ACHN (cell line): ENCODE measurements around the gene ABR.
"Not testable (repeated sequence)": the region's sequence is repeated elsewhere in the genome, so short reads cannot be mapped to it uniquely, and the experiment has no call there.

Source experiments
- DNase-seq: peaks from one replicate; pipeline ENCODE4 v3.0.0-alpha.2; 2015
- in situ Hi-C: cut with HindIII; loops from 2 replicates; pipeline ENCODE4 v1.10.0; 2017; ENCODE audit warnings: low sequenced_read_pairs, low pct_ligation_motif_present, low pct_unique_long_range_greater_than_20kb

ABR gene

DNA sequence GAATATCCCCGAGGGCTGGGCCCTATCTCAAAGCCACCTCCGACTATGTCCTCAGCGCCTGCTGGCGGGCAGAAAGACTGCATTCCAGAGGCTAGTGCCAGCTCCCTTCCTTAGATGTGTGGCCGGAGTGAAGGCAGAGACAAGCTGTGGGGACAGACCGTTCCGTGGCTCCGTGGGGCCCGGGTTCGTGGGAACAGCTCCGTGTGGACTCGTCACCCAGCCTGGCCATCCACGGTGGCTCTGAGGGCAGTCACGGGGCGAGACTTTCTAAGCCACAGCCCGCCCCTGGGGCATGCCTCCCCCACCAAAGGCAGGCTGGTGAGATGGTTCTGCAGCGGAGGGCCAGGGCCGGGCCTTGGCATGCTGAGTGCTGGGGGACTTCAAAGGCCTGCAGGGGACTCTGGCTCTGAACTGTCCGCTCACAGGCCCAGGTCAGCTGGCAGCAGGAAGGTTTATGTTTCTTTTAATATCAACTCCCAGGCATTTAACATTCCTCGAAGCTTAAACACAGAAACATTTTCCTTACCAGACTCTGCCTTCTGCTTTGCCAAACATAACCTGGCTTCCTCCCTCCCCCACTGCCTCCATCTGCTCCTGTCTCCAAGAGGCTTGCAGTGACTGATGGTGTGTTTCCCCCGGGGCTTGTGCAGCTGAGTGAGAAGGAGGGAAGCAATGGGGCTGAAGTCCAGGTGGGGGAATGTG is 132.5 kb downstream of the ABR start:
- DNase-seq = no peak

DNA sequence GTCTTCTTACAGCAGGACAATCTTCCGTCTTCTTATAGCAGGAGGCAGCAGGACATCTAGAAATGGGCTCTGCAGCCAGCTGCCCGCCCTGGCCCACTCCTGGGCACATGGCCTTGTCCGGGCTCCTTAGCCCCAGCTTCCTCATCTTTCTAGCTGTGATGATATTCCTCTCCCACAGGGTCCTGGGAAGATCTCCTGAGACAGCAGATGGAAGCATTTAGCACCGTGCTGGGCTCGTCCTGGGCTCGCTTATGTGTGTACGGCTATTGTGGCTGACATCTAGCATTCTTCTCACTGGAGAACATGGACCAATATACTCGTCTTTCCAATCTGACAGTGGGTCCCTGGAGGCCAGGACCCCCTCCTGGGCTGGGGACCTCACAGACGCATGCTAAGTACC is 134.3 kb downstream of the ABR start:
- in situ Hi-C loops = no loop called here
- no peak for DNase-seq

More for the DNA sequence above, 132.5 kb downstream of the ABR start:
- in situ Hi-C loops = no loop called here

DNA sequence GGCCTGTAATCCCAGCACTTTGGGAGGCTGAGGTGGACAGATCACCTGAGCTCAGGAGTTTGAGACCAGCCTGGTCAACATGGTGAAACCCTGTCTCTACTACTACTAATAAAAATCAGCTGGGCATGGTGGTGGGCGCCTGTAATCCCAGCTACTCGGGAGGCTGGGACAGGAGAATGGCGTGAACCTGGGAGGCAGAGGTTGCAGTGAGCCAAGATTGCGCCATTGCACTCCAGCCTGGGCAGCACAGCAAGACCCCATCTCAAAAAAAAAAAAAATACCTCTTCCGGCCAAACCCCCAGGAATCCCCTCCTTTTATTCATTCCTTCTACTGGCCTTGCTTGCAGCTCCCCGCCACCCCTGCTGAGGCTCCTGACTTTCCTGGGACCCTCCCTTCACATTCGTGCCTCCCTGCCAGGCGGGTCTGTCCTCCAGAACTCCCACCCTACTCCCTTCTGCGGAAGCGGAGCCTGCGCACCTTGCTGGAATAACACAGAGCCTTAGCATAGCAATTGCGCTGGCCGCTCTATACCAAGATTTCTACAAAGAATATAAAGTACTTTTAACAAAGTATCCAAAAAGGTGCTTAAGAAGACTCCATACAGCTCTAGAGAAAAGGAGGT is 135.3 kb downstream of the ABR start:
- in situ Hi-C loops, DNase-seq: not testable (repeated sequence)

DNA sequence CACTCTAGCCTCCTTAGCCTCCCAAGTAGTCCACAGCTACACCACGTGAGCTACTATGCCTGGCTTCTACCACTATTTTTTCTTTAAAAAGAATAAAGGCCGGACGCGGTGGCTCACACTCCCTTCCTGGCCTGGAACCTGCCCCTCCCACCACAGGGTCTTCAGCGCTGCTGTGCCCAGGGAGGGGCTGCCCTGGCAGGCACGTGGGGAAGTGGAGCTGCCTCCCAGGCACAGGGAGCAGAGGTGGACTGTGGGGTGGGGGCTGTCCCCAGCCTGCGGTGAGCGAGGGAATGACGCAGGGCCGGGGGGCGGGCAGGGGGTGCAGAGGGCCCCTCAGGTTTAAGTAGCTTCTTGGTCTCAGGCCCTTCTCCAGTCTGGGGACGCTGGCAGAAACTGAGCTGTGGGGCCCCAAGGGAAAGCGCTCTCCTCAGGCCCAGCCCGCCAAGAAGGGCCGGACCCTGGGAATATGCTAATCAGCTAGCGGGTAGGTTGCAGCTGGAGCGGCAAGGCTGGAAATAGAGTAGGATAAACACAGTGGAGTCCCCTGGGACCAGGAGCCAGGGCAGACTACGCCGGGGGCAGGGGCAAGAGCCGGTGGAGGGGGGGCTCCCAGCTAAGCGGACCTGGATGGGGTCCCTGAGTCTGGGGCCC is 136.1 kb downstream of the ABR start:
- no peak for DNase-seq
- in situ Hi-C loops = no loop called here

DNA sequence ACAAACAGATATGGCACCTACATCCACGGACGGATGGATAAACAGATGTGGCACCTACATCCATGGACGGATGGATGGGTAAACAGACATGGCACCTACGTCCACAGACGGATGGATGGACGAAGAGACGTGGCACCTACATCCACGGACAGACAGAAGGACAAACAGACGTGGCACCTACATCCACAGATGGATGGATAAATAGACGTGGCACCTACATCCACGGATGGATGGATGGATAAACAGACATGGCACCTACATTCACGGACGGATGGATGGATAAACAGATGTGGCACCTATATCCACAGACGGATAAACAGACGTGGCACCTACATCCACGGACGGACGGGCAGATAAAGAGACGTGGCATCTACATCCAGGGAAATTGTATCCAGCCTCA is 137.3 kb downstream of the ABR start:
- no peak for DNase-seq

DNA sequence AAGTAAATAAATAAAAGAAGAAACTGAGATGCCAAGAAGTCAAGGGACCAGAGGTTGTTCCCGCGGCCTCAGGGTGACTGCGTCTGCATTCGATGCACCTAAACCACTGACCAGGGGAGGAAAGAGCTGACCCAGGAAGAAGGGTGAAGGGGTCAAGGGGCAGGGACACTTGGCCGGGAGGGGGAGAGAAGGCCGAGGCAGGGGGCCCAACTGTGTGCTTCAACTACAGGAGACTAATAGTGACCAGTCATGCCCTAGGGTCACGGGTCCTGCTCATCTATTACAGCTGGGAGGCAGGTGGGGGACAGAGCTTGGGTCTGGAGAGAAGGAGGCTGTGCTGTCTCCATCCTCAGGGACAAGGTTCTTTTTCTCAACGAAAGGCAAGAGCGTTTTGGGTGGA is 138.0 kb downstream of the ABR start:
- DNase-seq = no peak
- in situ Hi-C loops = no loop called here

More for the DNA sequence above, 137.3 kb downstream of the ABR start:
- in situ Hi-C loops = no loop called here

DNA sequence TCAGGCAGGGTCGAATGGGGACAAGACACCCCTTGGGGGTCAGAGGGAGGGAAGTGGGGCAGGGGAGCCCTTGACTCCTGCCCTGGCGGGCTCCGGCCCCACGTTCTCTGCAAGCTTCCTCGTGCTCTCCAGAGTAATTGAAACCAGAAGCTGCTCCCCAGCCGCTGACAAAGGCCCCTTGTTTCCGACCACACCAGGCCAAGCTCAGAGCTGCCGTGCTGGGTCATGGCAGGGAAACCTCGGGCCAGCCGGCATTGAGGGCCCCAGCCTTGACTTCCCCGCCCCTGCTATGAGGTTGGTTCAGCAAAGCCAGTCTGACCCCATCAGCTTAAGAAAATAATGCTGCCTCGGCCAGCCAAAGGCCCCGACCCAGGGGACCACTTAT is 139.6 kb downstream of the ABR start:
- no peak for DNase-seq
- in situ Hi-C loops = no loop called here

DNA sequence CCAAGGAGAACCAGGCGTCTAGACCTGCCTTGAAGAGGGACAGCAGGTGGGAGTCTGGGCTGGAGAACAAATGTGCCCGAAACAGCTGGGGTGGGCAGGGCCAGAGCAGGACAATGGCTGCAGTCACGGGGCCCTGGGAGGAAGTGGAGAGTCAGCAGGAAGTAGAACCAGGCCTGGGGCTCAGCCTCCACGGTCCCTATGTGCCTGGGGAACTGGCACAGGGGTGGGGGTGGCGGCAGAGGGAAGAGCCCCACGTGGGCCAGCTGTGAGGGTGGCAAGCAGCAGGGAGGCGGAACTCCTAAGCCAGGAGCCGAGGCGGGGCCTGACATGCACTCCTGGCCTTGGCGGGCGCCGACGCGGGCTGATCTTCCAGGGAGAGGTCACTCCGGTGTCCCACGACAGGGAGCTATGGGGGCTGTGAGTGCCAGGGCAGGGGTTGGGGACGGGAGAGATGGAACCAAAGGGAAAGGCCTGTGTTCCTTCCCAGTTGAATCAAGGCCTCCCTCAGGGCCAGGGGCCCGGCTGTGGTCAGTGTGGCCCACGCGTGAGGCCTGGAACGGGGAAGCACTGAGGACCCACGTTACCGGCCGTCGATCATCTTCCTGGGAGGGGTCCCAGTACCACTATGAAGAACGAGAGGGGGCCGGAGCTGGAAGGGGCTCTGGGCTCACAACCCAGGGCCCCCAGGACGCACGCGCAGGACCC is 140.1 kb downstream of the ABR start:
- DNase-seq = no peak
- in situ Hi-C loops = no loop called here

DNA sequence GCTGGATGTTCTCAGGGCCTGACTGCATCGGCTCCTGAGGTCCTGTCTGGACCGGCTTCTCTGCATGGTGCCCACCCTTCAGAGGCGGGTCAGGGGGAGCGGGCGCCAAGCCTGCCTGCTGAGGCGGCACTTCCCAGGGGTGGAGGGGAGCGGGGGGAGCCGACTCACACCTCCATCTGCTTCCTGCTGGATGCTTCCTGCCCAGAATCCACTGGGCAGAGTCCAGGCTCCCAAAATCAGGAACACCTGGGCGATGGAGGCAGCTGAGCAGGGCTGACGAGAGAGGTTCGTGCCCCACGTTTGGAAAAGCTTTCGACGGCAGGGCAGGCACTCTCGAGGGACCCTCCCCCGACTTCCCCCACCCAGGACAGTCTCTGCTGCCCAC is 140.7 kb downstream of the ABR start:
- no peak for DNase-seq
- in situ Hi-C loops = no loop called here

DNA sequence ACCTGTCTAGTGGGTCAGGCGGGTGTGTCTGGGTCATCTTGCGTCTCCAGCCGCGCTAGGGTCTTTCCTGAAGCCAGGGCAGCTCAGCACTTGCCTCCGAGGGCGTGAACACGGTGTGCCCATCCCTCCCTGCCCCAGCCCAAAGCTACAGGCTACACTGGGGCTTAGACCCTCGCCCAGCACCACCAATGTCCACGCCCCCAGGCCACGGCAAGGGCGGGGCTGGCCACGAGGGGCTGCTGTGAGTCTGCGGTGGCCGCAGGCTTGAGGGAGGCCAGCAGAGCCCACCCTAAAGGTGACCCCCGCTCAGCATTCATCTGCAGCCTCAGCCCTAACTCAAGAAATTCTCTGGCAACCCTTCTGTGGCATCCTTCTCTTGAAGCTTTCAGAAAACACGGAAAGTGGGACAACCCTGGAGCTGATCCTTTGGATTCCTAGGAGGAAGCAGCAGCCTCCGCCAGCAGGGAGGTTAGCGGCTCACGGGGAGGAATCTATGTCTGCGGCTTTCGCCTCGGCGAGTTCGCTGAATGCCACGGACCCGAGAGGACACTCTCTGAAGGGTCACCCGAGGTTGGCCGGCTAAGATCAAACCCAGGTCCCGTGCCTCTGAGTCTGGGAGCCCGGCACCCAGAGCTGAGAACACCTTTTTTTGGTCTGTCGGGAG is 141.2 kb downstream of the ABR start:
- in situ Hi-C loops = no loop called here
- no peak for DNase-seq

DNA sequence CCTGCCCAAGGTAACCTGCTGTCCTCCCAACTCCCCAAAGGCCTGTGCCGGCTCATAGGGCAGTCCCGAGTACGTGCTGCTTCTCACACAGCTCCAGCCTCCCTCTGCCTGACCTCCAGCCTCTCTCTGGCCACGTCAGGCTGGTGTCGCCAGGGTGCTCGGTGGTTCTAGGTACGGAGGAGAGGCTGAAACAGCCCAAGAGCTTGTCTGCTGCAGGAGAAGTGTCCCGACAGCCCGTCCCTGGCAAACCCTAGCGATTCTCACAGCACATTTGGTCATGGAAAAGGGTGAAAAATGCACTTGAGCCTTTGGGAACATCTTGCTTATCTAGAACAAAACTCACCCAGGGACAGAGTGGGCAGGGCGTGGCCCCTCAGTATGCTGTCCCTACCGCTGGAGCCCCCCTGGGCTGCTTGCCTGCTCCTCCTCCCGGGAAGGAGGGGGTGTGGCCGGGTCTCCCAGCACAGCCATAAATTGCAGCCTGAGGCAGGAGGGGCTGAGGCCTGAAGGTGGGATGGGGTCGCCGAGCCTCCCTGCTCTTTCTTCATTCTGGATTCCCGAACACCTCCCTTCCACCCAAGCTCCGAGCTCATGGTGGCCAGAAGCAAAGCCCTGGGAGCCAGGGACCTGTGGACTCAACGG is 142.4 kb downstream of the ABR start:
- no peak for DNase-seq
- in situ Hi-C loops = no loop called here

DNA sequence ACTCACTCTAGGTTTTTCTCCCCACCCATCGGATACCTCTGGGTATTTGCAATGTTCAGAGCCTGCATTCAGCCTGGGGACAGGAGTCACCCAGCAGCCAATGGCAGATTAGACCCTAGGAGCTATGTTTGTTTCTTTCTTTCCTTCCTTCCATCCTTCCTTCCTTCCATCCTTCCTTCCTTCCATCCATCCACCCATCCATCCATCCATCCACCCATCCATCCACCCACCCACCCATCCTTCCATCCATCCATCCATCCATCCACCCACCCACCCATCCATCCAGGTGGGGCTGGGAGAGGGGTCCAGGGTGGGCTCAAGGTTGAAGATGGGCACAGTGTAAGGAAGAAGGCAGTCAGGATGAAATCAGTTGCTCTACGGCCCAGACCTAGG is 142.9 kb downstream of the ABR start:
- in situ Hi-C loops = no loop called here
- DNase-seq = no peak

DNA sequence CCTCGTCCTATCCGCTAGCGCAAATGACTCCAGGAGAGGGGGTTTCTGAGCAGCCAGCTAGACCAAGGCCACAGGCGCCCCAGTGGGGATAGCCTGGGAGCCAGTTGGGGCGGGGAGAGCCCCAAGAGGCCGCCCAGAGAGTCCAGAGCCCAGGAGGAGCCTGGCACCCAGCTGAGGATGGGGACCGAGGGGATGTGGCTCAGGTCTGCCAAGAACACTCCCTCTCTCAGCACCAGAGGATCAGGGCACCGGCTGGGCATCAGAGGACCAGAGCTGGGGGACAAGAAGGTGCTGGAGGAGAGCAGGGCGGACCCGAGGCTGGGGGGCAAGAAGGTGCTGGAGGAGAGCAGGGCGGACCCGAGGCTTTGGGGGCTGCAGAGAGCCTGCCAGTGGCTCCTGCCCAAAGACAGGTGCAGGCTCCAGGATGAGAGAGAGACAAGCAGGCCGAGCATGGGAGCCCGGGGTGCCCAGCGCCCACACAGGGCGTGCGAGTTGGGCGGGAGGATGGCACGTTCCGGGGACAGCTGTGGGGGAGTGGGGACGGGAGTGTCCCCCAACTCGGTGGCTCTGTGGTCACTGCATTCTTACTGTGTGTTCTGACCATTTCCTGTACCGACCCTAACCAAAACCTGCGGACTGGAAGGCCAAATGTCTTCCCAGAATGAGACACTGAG is 143.5 kb downstream of the ABR start:
- DNase-seq = no peak
- in situ Hi-C loops = no loop called here

DNA sequence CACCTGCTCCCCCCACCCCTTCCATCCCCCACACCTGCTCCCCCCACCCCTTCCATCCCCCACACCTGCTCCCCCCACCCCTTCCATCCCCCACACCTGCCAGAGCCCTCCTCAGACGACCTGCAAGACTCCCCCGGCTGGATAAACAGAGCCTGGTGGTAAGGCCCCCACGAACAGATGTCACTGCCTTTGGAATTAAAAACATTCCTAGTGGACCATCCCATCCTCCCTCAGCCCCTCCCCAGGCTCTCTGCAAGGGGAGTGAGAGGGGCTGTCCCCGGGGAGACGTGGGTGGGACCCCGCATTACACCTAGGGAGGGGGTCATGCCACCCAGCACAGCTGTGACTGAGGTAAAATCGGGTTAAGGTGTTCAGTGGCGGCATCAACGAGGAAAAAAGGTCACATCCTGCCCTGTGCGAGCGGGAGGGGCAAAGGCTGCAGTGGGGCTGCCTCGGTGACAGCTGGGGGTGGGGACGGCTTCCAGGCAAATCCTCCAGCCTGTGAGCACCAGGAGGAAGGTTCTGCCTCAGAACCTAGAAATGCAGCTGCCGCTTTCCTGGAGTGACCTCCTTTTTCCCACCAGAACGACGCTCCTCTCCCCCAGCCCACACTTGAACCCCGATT is 144.1 kb downstream of the ABR start:
- in situ Hi-C loops = no loop called here

DNA sequence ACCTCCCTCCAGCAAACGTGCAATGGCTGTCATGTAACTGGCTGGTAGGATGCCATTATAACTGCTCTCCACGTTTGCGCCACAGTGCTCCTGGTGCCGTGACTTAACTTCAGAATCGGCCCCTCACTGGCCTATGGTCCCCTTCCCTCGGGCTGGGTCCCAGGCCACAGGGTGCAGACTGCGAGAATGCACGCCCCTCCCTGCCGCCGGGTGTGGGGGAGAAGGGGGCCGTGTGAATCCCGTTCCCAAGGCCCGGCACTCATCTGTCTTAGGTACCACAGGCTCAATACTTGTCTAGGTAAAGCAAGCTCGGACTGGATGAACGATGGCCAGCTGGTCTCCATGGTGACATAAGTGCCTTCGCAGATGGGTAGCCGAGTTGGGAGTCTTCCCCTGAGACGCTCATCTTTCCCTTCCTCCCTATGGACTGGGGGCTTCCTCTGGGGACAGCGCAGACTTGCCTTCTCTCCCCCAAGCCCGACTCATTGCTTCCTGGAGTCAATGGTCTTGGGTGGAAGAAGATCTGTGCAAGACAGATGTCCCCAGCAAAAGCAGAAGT is 145.1 kb downstream of the ABR start:
- no peak for DNase-seq
- in situ Hi-C loops = no loop called here

More for the DNA sequence above, 144.1 kb downstream of the ABR start:
- no peak for DNase-seq

DNA sequence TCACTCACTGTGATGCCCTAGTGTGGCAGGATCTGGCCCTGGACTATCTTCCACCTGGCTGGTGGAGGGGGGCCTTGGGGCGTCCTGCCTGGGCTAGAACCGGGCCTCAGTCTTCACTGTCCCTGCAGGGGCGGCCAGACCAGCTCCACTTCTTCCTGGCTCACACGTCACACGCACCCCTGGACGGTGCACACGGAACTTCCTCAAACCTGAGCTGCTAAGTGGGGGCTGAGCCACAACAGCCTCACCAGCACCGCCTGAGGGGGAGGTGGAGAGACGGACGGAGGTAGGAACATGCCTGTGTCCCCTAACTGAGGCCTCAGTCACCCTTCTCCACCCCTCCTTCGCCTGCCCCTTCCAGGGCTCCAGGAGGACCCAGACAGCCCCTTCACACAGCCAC is 146.3 kb downstream of the ABR start:
- in situ Hi-C loops = no loop called here
- no peak for DNase-seq

DNA sequence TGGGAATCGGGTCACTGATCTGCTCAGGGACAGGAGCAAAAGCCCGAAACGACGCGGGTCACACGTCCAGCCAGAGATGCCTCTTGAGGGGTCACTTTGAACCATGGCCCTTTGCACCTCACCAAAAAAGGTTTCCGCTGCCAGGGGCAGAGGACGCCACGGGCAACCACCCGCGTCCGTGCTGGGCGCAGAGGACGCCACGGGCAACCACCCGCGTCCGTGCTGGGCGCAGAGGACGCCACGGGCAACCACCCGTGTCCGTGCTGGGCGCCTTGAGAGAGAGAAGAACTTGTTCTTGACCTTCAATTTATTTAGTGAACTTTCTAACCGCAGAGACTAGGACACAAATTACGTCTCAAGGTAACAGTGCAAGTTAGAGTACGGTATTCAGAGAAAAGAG is 147.4 kb downstream of the ABR start:
- in situ Hi-C loops = no loop called here

More for the DNA sequence above, 147.4 kb downstream of the ABR start:
- no peak for DNase-seq
